HG03439 (cell line): ENCODE data around the gene HIVEP2.

Source experiments
- ATAC-seq: cut with Tn5 transposase; IDR thresholded peaks from one replicate; pipeline ENCODE4 v1.9.1; 2021; ENCODE audit warnings: mild to moderate bottlenecking, moderate library complexity; ENCODE audit not compliant: unreplicated experiment

The HIVEP2 gene

DNA sequence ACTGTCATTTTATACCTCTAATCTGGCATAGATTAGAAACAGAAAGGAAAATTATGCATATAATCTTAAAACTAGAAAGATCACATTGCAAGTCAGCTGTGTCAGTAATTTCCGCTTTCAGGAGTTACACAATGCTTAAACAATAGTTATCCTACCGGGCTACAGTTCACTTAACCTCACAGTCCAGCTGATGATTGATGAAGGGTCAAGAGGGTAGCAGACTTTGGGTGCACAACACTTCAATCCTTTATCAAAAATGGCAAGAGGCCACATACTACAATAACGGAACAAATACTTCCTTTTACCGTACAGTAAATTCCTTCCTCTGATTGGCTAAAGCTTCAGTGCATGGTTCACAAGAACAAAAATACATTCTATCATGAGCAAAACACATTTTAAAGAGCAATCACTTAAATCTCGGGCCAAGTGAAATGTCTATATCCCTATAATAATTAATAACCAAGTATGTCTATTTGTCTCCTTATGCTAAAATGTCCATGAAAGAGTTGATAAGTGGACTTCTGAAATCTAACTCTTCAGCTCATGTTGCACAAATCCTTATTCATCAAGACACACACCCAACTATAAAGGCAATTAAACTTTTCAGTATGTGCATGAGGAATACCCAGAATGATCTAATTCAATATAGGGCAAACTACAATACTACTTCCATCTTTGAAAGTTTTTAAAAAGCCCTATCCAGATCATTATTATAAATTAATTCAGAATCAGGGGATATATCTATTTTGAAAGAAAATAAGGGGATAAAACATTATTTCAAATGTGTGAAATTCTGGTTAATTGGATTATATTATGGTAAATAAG is 76.8 kb downstream of the HIVEP2 start:
- ATAC-seq, result no peak

DNA sequence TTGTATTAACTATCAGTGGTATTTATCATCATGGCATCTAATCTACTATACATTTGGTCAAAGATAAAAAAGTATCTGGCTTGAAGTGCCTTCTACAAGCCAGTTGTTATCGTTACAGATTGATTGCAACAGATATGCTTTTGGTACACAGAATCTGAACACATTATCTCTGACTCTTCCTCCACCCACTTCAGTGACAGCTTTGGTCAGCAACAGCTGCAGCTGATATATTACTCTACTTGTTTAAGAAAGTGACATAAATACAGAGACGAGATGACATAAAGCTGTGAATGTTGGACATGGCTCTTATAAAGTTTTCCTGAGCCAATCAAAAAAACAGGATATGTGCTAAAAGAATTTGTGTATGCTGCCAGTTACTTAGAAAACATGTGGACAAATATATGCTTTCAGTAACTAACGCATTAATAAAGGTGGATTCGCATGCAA is 77.6 kb downstream of the HIVEP2 start:
- ATAC-seq, result no peak

DNA sequence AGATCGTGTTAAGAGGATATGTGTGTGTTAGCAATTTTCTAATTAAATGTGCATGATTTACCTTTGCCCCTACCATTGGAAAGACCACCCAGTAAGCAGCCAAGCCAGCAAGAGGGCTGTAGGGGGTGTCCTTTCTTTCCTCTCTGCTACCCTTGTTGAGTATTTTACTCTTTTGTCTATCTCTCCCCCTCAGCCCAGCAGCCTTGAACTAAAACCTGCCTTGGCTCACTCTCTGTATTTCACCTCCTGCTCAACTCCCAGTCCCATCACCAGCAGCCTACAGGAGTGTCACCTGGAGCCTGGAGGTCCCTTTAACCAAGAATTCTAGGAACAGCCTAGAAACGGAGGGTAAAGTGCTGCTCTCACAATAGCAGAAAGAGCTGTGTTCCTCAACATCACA is 81.0 kb downstream of the HIVEP2 start:
- no peak for ATAC-seq

DNA sequence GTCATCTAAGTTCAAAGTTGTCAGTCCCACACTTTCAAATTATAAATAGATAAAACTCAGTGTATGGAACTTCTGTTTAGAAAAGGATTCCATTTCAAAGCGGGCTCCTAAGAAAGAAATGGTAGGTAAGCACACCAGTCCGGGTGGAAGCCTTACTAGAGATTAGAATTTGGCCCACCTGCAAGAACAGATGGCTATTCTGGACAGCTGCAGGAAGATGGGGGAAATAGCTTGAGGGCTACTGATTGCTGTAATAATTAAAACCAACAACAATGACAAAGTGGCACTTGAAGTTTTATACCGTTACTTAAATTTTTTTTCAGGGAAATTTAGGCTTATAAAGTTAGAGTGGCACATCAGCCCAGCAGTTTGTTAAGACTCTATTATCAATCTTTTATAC is 83.3 kb downstream of the HIVEP2 start:
- no peak for ATAC-seq

DNA sequence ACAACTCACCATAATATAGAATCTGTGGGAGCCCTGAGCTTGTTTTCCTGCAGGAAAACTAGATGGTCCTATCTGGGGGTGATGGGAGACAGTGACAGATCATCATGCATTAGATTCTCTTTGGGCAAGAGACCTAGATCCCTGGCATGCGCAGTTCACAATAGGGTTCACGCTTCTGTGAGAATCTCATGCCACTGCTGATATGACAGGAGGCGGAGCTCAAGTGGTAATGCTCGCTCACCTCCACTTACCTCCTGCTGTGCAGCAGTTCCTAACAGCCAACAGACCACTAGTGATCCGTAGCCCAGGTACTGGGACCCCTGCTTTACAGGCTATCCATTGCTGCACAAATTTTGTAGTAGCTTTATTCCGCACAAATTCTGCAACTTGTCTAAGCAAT is 84.5 kb downstream of the HIVEP2 start:
- no peak for ATAC-seq

DNA sequence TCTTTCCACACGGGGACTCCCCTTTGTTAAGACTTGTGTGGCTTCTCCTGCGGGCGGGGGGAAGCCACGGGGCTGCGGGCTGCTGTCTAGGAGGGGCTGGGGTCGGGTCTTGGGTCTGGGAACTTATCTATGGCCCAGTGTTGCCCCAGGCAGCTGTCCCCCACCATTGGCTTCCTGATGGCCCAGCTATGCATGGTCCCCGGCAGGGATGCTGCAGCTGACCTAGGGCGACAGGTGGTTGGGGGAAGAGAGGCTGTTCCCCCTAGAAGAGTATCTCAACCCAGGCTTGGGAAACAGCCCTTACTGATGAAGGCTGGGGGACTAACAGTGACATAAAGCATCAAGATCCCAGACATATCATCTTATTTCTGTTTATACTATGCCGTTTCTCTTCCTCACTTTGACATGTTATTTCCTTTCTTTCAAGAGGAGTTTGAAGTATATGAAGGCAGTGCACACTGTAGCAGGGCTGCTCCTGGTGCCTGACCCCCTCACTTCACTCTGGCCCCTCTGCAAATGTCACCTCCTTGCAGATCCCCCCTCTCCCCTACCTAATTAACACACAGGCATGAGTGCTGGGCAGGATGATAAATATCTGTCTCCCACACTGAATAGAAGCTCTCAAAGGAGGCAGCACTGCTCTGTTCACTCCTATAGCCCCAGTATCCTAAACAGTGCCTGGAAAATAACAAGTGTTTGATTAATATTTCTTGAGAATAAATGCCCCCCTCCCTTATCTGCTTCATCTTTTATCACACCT is 87.0 kb downstream of the HIVEP2 start:
- peak; percentile 18 for ATAC-seq

DNA sequence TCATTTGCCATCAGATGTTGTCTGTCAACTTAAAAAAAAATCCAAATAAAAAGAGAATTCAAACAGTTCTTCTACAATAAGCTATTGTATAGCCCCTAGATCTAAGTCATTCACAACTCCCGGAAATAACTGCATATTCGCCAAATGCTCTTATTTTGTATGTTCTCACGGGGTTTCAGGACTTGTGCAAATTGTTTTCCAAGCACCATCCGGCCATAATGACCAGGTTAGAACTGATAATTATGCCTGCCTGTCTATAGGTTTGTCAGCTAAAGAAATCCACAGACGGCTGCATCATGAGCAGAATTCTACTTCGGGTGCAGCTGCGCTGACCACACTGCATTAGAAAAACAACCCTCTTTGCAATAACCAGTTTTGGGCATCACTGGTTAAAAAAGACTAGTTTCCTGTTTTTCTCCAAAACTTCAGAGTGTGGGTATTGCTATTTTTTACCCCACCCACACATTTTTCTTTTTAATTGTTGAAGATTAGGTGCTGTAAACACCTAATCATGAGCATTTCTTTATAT is 87.7 kb downstream of the HIVEP2 start:
- peak; percentile 43 for ATAC-seq

DNA sequence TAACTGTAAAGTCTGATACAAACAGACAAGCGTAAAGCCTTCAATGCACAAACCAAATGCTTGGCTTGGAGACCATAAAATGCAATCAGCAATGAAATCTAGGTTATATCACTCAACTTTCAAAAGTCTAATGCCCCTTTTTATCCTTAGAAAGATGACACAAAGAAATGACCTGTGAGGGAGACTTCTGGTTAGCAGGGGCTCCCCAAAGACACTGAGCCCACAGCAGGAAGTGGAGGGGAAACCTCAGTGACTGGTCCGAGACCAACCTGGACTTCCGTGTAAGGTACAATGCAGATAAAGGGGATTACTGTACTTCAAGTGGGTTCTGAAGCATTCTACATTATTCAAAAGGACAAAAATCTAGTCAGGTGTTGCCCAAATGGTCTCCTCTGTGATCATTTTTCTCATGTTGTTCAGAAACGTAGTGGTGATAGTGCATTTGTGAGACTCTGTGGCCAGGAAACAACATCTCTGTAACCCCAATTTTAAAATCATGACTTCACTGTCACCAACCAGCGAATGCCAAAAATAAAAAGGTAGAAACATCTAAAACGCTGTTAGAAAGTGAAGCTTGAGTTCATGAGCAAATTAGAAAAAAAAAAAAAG is 88.2 kb downstream of the HIVEP2 start:
- peak; percentile 54 for ATAC-seq

DNA sequence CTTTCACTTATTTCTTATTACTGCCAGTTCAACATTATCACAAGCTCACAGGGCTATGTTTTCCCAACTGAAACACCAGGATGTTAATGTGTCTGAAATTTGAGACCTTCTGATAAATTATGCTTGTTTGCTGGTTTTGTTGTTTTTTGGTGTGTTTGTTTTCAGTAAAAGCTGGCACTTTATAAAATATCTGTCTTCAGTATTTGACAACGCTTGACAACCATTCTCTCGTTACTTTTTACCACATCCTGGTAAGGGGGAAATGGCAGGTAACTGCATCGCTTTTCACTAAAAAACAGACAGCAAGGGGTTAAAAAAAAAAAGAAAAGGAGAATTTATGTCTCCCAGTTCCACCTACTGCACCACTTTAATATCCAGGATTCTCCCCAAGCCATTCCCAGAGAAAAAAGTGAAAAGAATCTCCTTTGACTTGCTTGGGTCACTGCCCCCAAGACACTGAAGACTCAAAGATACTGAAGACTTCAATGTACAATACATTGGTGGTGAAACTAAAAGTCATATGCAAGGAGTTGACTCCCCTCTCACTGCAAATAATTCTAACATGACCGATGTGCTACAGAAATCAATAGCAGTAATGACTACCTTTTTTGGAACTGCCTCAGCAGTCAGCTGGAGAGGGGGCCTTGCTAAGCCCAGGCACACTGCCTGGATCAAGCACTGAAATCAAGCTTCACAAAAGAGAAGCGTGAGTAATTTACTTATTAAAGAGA is 88.9 kb downstream of the HIVEP2 start:
- ATAC-seq, result peak; percentile 22

DNA sequence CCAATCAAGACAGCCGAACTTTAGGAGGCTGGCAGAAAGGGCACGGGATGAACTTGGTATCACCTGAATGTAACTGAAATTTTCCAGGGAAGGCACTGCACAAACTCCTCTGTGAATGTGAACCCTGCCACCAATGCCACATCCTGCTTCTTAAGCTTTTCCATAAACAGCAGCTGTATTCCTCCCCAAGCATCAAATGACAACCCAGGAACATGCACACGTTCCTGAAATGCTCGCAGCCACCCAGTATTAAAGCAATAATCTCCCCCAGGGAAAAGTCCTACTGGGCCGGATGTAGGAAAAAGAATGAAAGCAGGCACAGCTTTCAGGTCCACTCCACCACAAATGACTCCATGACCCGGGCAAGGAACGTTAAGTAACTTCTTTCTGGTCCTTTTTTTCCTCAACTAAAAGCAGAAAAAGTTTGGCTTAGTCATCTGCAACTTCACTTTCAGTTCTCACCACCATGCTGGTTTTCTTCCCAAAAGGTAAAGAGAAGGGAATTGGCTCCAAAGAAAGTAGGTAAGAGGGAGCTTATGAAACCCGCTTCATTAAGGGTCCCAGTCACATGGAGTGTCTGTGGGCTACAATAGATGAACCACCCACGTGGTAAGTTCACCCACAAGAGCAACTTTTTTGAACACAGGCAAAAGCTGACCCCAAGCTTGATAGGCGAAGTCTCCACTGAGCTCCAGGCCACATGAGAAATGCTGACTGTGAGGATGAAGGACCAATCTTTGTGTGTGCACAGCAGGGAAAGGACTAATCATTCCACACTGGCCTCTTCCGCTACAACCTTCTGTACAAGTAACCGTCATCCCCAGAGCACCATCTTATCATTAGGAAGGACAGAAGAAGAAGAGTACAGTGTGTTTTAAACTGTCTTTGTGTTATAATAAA is 90.1 kb downstream of the HIVEP2 start:
- ATAC-seq, result no peak

DNA sequence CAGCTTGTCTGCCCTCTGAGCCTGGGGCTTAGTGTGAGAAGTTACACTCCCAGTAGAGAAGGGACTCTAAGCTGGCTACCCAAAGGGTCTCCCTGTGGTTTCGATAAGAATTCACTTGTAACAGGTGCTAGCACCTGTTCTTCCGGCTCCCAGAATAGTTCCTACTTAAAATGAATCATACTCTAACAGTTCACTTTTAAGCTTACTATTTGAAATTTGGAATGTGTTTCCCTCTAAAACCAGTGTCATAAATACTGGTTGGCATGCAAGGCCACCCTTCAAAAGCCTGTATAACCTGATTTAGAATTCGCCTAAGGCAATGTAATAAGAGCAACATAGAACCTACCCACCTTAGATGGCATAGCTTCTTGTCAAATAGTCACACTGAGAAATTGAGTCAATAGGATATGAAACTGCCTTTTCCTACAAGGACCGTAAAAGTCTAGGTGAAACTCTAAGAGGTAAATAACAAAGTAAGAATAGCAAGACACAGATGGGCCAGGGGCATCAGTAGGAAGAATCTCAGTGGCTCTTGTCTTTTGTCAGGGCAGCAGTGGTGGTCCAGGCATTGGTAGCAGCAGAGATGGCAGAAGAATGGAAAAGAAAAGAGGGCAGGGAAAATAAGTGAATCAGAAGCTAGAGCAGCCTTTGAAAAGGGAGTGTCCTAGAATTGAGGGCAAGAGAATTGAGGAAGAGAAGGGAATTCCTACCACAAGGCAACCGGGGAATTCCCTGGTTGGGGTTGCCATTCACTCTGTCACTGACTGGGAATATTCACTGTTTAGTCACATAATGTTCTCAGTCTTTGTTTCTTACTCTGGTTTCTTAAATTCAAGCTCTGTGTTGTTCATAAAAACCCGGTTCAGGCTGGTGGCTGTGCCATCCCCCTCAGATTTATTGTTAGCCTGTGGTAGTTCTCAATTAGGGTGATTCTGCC is 91.5 kb downstream of the HIVEP2 start:
- ATAC-seq, result no peak

DNA sequence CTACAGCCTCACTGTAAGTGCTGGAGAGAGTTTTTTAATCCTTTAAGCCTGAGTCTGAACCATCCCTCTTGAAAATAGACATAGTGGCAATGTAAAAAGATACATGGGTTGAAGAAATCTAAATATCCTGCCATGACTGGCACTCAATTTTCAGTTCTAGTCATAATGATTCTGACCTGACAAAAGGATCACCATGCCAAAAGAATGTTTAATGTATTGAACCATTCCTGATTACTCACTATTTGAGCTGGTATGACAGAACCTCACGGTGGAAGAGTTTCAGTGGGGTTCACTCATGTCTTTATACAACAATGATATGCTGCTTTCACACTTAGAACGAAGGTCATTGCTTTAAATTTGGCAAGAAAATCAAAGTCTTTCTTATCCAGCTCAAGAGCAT is 93.4 kb downstream of the HIVEP2 start:
- ATAC-seq, result no peak

DNA sequence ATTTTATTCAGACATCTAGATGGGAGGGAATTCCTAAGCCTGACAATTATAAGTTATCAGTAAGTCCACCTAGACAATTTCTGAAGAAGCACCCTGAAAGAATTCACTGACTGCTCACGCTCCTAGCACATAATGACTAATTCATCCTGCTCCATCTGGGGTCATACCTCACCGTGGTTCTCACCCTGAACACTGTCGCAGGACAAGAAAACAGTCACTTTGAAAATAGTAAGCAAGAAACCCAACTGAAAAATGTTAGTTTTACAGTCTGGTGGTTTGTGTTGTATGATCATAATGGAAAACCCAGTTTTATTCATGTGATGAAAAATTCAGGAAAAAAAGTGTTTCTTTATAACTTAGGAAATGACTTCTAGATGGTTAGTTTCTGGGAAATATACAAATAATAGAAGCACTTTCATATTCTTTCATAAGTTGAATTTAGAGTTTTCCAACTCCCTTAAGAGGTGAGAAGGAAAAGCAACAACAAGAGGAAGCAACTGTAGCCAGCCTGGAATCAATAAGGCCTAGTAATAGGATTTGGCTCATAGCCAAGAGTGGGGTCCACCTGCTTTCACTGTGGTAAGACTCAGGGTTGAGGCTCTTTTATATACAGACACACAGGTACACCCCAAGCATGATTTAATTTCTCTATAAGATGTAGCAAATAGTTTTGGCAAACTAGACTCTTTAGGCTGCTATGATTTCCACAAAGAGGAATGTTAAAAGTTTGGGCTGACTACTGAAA is 94.1 kb downstream of the HIVEP2 start:
- ATAC-seq, result peak; percentile 49

DNA sequence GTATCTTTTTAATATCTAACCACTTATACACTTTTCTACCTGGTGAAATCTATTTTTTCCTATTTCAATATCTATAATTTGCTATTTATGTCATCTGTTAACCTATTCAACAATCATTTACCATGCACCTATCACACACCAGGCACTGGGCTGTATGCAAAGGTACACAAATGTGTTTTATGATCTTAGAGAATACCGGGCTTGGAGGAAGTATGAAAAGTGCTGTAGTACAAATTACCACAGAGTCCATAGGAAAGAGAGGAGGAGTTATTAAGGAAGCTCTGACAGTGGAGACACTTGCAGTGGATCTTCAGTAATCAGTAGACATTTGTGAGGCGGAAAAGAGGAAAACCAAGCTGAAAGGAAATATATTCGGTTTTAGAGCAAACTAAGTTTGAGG is 96.0 kb downstream of the HIVEP2 start:
- ATAC-seq, result no peak

DNA sequence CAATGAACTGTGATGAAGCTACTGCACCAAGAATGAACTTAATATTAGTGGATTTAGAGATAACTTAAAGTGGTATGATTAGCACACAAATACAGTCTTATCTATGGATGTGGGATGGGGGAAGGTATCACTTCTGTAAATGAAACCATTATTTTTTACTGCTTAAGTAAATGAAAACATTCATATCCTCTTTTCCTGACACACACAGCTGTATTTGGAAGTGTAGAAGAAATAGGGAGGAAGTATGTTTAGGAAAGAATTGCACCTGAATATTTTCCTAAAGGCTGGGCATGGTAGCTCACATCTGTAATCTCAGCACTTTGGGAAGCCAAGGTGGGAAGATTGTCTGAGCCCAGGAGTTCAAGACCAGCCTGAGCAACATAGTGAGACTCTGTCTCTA is 96.8 kb downstream of the HIVEP2 start:
- ATAC-seq, result no peak

DNA sequence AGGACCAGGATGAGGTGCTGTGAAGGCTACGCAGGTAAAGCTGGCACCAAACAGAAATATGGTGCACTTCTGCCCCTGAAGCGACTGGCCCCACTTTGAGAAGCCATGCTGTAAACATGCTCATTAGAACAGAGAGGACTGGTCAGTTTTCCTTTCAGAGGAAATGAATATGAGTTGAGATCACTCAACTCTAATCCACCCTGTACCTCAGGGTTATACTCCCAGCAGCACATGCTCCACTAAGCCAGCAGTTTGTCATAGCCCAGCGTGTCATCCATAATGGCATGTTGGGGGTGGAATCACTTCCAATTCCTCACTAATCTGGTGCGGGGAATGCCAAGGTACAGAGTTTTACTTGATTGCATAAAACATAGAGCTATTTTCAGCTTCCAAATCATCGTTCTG is 98.1 kb downstream of the HIVEP2 start:
- ATAC-seq, result no peak

DNA sequence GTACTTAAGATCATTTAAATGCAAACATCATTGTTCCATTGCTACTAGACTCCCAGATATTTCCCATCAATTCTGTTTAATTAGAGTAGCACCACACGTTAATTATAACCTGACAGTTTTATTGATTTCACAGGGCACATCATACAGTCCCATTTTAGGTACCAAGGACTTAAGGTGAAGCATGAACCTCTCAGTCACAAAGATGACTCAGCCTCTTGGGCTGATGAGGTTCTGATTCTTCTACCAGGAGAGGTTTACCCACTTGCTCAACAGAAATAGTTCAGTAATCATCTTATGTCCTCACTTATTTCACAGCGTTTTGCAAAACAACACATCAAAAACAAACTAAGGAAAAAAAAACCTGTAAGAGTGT is 98.5 kb downstream of the HIVEP2 start:
- ATAC-seq, result no peak
